22Rv1 (cell line): ENCODE results near the gene ATXN7L3.

Experiments
- H3K27ac ChIP-seq: fragments of 450-650 bp; 2 replicates; pipeline ENCODE4 v1.5.1; 2017
- ZFX ChIP-seq: fragments of 450-650 bp; IDR thresholded peaks from 2 replicates; pipeline ENCODE4 v1.6.1; 2017; ENCODE audit warnings: antibody characterized with exemption, borderline replicate concordance
- TF ChIP-seq, protein P1 (sequence below): fragments of 450-650 bp; IDR thresholded peaks from 2 replicates; pipeline ENCODE4 v1.5.1; 2017; ENCODE audit warnings: mild to moderate bottlenecking

ATXN7L3 gene

DNA sequence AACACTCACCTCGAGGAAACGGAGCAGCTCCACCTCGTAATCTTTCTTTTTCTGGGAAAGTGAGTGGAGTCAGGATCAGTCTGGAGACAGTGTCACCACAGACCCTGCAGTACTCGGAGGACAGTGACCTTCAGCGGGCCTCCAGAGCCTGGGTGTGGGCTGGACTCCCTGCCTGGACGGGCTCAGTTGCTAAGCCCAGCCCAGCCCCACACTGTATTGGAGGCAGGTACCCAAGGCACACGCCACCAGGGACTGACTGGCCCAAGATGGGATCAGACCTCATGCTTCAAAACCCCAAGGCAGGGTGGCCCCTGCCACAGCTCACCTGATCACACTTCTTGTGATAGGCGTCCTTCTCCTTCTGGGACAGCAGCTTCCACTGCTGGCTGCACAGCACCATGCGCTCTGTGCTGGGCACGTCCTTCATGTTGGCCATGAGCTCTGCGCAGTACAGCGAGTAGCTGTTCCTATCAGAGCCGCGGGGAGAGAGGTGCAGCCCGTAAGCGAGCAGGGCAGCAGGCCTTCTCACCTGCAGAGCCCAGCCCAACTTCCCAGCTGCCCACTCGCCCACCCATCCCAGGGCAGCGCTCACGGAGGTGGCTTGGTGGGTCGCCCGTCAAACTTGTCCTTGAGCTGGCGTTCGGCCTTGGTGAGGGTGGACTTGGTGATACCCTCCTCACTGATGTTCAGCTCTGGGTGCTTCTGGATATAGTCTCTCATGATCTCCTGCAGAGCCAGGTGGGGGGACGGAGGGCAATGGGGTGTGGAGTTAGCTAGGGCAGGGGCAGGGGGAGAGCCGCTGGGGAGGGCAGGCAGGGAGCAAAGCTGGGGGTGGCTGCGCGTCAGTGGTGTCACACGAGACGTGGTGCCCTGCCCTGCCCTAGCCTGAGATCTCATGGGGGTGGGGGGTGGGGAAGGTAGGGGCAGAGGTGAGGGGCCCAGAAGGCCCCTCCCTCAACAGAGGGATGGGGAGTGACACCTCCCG is 11.9 kb upstream of the ATXN7L3 start:
- TF ChIP-seq, protein P1, sequence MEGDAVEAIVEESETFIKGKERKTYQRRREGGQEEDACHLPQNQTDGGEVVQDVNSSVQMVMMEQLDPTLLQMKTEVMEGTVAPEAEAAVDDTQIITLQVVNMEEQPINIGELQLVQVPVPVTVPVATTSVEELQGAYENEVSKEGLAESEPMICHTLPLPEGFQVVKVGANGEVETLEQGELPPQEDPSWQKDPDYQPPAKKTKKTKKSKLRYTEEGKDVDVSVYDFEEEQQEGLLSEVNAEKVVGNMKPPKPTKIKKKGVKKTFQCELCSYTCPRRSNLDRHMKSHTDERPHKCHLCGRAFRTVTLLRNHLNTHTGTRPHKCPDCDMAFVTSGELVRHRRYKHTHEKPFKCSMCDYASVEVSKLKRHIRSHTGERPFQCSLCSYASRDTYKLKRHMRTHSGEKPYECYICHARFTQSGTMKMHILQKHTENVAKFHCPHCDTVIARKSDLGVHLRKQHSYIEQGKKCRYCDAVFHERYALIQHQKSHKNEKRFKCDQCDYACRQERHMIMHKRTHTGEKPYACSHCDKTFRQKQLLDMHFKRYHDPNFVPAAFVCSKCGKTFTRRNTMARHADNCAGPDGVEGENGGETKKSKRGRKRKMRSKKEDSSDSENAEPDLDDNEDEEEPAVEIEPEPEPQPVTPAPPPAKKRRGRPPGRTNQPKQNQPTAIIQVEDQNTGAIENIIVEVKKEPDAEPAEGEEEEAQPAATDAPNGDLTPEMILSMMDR: no peak
- no peak for TF ChIP-seq ZFX
- H3K27ac ChIP-seq: peak overlapping the region; percentile 30

DNA sequence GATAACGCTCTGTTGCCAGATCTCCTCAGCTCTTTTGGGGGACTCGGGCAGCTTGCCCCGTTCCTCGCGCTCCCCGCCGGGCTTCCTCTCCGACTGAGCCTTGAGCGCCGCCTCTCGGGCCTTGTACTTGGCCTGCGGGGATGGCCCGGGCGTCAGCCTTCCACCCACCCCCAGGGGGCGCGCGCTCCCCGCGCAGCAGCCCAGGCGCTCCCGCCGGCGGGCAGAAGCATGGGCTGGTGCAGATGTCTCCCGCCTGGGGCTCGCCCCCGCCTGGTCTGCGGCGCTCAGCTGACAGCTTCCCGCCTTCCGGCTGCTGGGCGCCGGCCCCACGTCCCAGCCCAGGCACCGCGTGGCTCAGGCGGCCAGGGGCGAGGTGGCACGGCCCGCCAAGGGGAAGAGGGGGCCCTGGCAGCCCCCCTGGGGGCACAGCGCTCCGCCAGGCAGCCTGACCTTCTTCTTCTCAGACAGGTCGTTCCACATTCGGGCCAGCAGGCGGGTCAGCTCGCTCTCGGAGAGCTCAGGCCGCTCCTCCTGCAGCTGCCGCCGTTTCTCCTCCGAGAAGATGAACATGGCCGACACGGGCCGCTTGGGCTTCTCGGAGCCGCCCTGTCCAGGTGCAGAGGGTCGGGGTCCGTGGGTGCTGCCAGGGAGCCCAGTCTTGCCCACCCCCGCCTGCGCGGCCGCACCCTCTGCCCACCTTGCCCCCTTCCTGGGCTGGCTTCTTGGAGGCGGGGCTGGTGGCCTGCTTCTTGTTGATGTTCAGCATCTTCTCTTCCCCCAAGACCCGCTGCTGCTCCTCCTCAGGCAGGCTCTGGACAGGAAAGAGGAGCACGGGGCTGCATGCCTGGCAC is 10.9 kb upstream of the ATXN7L3 start:
- TF ChIP-seq, protein P1: peak; percentile 94
- no peak for TF ChIP-seq ZFX
- peak overlapping the region; percentile 30 for H3K27ac ChIP-seq

DNA sequence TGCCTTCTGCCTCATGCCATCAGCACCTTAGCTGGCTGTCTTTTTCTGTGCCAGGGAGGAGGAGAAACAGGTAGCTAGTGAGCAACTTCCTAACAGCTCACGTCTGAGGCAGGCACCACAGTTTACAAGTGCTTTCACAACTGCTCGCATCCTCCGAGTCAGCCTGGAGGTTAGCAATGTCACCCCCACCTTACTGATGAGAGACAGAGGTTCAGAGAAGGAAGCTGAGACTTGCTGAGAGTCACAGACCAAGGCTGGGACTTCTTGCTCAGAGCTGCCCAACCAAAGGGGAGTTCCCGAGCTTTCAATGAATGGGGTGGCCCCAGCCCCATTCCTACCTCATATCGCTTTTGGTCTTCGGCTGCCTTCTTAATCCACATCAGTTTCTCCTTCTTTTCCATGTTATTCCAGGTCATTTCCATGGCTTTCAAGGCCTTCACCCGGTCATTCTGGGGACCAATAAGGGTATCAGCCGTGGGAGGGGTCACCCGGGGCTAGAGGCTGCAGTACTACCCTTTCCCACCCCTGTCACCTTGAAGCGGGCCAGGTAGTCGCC is 10.2 kb upstream of the ATXN7L3 start:
- TF ChIP-seq, protein P1: no peak
- TF ChIP-seq ZFX: no peak
- H3K27ac ChIP-seq: peak overlapping the region; percentile 30

DNA sequence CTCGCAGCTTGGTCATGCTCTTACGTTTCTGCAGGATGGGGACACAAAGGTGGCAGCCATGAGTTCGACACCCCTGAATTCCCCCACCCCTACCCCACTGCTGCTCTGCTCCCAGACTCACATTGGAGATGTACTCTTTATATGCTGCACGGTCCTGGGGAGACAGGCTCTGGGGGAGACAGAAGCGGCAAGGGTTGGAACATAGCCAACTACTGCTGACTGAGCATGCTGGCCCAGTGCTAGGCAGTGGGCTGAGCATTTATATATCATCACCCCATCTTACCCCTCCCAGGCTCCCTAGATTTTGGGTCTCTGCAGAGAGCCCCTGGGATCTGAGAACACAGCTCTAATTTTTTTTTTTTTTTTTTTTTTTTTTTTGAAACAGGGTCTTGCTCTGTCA is 8.1 kb upstream of the ATXN7L3 start:
- H3K27ac ChIP-seq: no peak overlapping the region
- no peak for TF ChIP-seq ZFX
- TF ChIP-seq, protein P1: no peak

DNA sequence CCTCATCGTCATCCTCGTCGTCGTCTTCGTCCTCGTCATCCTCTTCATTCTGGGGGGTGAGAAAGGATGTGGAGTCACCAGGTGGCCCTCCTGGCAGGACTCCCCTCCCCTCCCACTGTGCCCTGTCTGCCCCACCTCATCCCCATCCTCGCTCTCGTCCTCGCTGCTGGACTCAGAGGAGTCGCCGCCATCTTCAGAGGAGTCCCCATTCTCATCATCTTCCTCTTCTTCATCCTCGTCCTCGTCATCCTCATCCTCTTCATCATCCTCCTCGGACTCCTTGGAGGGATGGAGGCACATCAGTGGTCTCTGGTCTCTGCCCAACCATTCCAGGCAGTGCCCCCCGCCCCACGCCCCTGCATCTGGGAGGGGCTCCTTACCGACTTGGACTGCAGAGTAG is 7.6 kb upstream of the ATXN7L3 start:
- TF ChIP-seq, protein P1: no peak
- no peak for TF ChIP-seq ZFX
- no peak overlapping the region for H3K27ac ChIP-seq

DNA sequence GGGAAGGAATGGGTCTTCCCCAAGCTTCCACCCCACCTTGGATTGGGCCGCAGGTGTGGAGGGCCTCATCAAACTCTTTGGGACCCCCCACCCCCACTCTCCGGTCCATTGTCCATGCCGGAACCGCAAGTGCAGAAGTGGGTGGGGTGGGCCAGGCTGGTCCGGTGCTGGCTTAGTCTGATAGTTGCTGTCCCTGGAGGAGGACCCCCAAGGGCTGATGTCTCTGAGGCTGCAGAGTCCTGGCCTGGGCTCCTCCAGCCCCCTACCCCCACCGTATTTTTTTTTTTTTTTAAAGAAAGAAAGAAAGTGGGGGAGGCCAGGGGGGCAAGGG is 7.1 kb upstream of the ATXN7L3 start:
- TF ChIP-seq, protein P1: peak; percentile 15; the same call in 1 of the 2 replicates
- TF ChIP-seq ZFX: no peak
- H3K27ac ChIP-seq: peak overlapping the region; percentile 45; the same call in 1 of the 2 replicates
